HepG2 (cell line): Measurements from ENCODE around the gene NAB1. TPM values are rescaled to one million over a fixed set of nuclear protein-coding genes. Genes with fewer than 3 reads are reported as not detected.

Source experiments
- ATAC-seq: fragments of 200-7000 bp; cut with Tn5 transposase; 3 replicates; pipeline ENCODE4 v1.9.1; 2020; ENCODE audit warnings: mild to moderate bottlenecking, moderate library complexity
- BruUV-seq: library from RNA; stranded (reverse); fragments of 400-500 nt; replicated peaks from 2 replicates; lab custom pipeline; 2021; lab: Mats Ljungman, UMichigan
- CTCF ChIA-PET: fragments of 300-600 bp; formaldehyde crosslinking; extraction: SDS; loops from one replicate; lab custom pipeline; 2021; ENCODE audit warnings: low total read pairs, inconsistent platforms, low intra/inter-chr PET ratio; lab: Yijun Ruan, JAX
- POLR2A ChIA-PET: fragments of 350-600 bp; sonication (Branson Sonifier 250); formaldehyde crosslinking; loops from one replicate; lab custom pipeline; 2020; ENCODE audit warnings: antibody characterized with exemption, inconsistent platforms; lab: Yijun Ruan, JAX
- DNase-seq: peaks from one replicate; pipeline ENCODE4 v3.0.0-alpha.2; 2015; ENCODE audit warnings: low spot score
- FAIRE-seq: peaks from 3 replicates; lab custom pipeline; 2011; peaks lifted over from hg19 to GRCh38; lab: Jason Lieb, UNC
- H2AFZ ChIP-seq: one replicate; pipeline ENCODE4 v1.6.1; 2011; ENCODE audit warnings: low read length, inconsistent platforms
- H3K27ac ChIP-seq: fragments of 300-600 bp; 3 replicates; pipeline ENCODE4 v1.8.0; 2011; ENCODE audit warnings: mixed run types, mild to moderate bottlenecking, mixed read lengths, low read length, inconsistent platforms; ENCODE audit not compliant: insufficient read depth; ENCODE audit errors: extremely low read length
- H3K27me3 ChIP-seq, 2 experiments: fragments of 200-600 bp in 1 of 2; 2 replicates in 1 of 2; 3 replicates in 1 of 2; pipeline versions ENCODE4 v1.6.0 to v1.8.0; 2011; ENCODE audit warnings: low read length in 2 of 2, mild to moderate bottlenecking in 2 of 2, moderate library complexity in 2 of 2, inconsistent platforms in 1 of 2; ENCODE audit not compliant: insufficient read depth in 2 of 2, control insufficient read depth in 1 of 2
- H3K36me3 ChIP-seq, 2 experiments: fragments of 200-600 bp in 1 of 2; replicated peaks in 1 of 2; 2 replicates in 1 of 2; 3 replicates in 1 of 2; pipeline versions ENCODE4 v1.5.1 to v1.8.0; 2011; ENCODE audit warnings: low read length in 2 of 2, inconsistent platforms in 1 of 2; ENCODE audit not compliant: insufficient read depth in 2 of 2, control insufficient read depth in 1 of 2
- H3K4me1 ChIP-seq: 2 replicates; pipeline ENCODE4 v1.5.1; 2012; ENCODE audit warnings: low read length, inconsistent platforms; ENCODE audit not compliant: insufficient read depth
- H3K4me2 ChIP-seq: 2 replicates; pipeline ENCODE4 v1.6.0; 2011; ENCODE audit warnings: low read depth, low read length, inconsistent platforms
- H3K4me3 ChIP-seq, 3 experiments: fragments of 200-600 bp in 1 of 3; sonication (generic), shearing (Covaris generic) in 1 of 3; replicated peaks in 1 of 3; 2 replicates each; pipeline ENCODE4 v1.5.1; 2011 to 2016; ENCODE audit warnings: low read length in 3 of 3, inconsistent platforms in 2 of 3, low read depth in 2 of 3, mild to moderate bottlenecking in 2 of 3, control low read depth in 1 of 3, mixed read lengths in 1 of 3; ENCODE audit not compliant: insufficient read depth in 1 of 3
- H3K79me2 ChIP-seq: one replicate; pipeline ENCODE4 v1.6.1; 2011; ENCODE audit warnings: low read length, inconsistent platforms; ENCODE audit not compliant: insufficient read depth
- H3K9ac ChIP-seq: 2 replicates; pipeline ENCODE4 v1.6.0; 2011; ENCODE audit warnings: mild to moderate bottlenecking, low read depth, low read length, inconsistent platforms; ENCODE audit not compliant: insufficient read depth
- H3K9me3 ChIP-seq: 2 replicates; pipeline ENCODE4 v1.5.1; 2012; ENCODE audit warnings: mild to moderate bottlenecking, low read length
- H4K20me1 ChIP-seq: 2 replicates; pipeline ENCODE4 v1.6.0; 2011; ENCODE audit warnings: inconsistent platforms, mild to moderate bottlenecking, low read length, moderate library complexity; ENCODE audit not compliant: insufficient read depth
- ADNP ChIP-seq: sonication (generic); formaldehyde crosslinking; IDR thresholded peaks from 2 replicates; pipeline ENCODE4 v1.4.0; 2020; ENCODE audit warnings: missing genetic modification reagents
- ARNT ChIP-seq: fragments of 450-650 bp; IDR thresholded peaks from 2 replicates; pipeline ENCODE4 v1.6.1; 2017
- CENPBD1 ChIP-seq: sonication (generic); formaldehyde crosslinking; IDR thresholded peaks from 2 replicates; pipeline ENCODE4 v1.8.0; 2022; ENCODE audit warnings: missing genetic modification reagents, low read depth, mild to moderate bottlenecking, borderline replicate concordance
- EED ChIP-seq: sonication (generic); formaldehyde crosslinking; IDR thresholded peaks from 2 replicates; pipeline ENCODE4 v1.5.0; 2020; ENCODE audit warnings: mild to moderate bottlenecking, missing genetic modification reagents
- HNF1A ChIP-seq, 2 experiments: sonication (generic) in 1 of 2; formaldehyde crosslinking in 1 of 2; IDR thresholded peaks; 2 replicates each; pipeline versions ENCODE4 v1.4.0 to v1.6.1; 2016 to 2020; ENCODE audit warnings: borderline replicate concordance in 1 of 2, low read depth in 1 of 2, mild to moderate bottlenecking in 1 of 2, missing genetic modification reagents in 1 of 2
- MXD4 ChIP-seq: IDR thresholded peaks from 2 replicates; pipeline ENCODE4 v1.6.1; 2016; ENCODE audit warnings: mild to moderate bottlenecking, missing biosample characterization, missing genetic modification reagents
- NCOR1 ChIP-seq: fragments of 200-600 bp; sonication (generic); IDR thresholded peaks from 2 replicates; pipeline ENCODE4 v1.7.0; 2017; ENCODE audit warnings: antibody characterized with exemption, low read length, borderline replicate concordance
- POGK ChIP-seq: sonication (generic); formaldehyde crosslinking; conservative IDR thresholded peaks from 2 replicates; pipeline ENCODE4 v1.8.0; 2022; ENCODE audit warnings: mild to moderate bottlenecking, moderate library complexity, missing genetic modification reagents
- SOX5 ChIP-seq: IDR thresholded peaks from 2 replicates; pipeline ENCODE4 v1.6.1; 2016; ENCODE audit warnings: borderline replicate concordance
- U2AF1 ChIP-seq: fragments of 200-400 bp; formaldehyde crosslinking; optimal IDR thresholded peaks from 2 replicates; pipeline ENCODE3; 2017; ENCODE audit warnings: mild to moderate bottlenecking, low read depth, low read length
- ZKSCAN1 ChIP-seq: fragments of 150-350 bp; IDR thresholded peaks from 2 replicates; pipeline ENCODE4 v1.6.1; 2014; ENCODE audit warnings: low read length
- ZNF124 ChIP-seq: sonication (generic); formaldehyde crosslinking; IDR thresholded peaks from 2 replicates; pipeline ENCODE4 v1.4.0; 2020; ENCODE audit warnings: missing genetic modification reagents
- ZNF263 ChIP-seq: sonication (generic); formaldehyde crosslinking; IDR thresholded peaks from 2 replicates; pipeline ENCODE4 v1.4.0; 2020; ENCODE audit warnings: missing genetic modification reagents
- ZSCAN29 ChIP-seq: sonication (generic); formaldehyde crosslinking; conservative IDR thresholded peaks from 2 replicates; pipeline ENCODE4 v1.4.0; 2020; ENCODE audit warnings: mild to moderate bottlenecking, missing genetic modification reagents
- WGBS: methylation state at CpG from one replicate; pipeline ENCODE4 v1.1.6; 2017; ENCODE audit warnings: low lambda C conversion rate; 5-methylcytosine and 5-hydroxymethylcytosine counted together
- in situ Hi-C: cut with HindIII; loops from 2 replicates; pipeline ENCODE4 v1.10.0; 2017; ENCODE audit warnings: low pct_unique_long_range_greater_than_20kb; ENCODE audit not compliant: extremely low pct_ligation_motif_present
- intact Hi-C: fragments of 100-400 bp; cut with micrococcal nuclease; formaldehyde crosslinking; loops from one replicate; pipeline ENCODE4 v1.10.0; 2022; ENCODE audit not compliant: unreplicated experiment
- polyA plus RNA-seq, 8 experiments: library from polyadenylated mRNA; depleted of rRNA in 3 of 8; stranded (reverse) in 7 of 8; unstranded in 1 of 8; fragments of >200 nt; fragmentation: Illumina TruSeq in 4 of 8; extraction: Trizol in 4 of 8; gene quantifications; 2 replicates each; pipeline versions ENCODE4 v1.2.1 to v1.2.3, GENCODE V29; 2011 to 2016; ENCODE audit warnings: low read depth in 4 of 8, missing spikeins in 1 of 8, mixed read lengths in 1 of 8; ENCODE audit not compliant: insufficient read depth in 1 of 8
- total RNA-seq, 5 experiments: library from RNA; depleted of rRNA; stranded (reverse); fragments of >200 nt; fragmentation: Illumina TruSeq; extraction: Trizol; gene quantifications; 2 replicates each; pipeline ENCODE4 v1.2.3, GENCODE V29; 2016; ENCODE audit warnings: low read depth in 1 of 5
- TF ChIP-seq, protein P1 (sequence below): IDR thresholded peaks from 2 replicates; pipeline ENCODE4 v1.6.1; 2012; ENCODE audit warnings: inconsistent platforms

The NAB1 gene
- total and polyA plus RNA-seq, 2 of the 13 experiments (the other 11 are each of a cell fraction or from before 2014, with no cell fraction given): 24.5 to 46.0 TPM

GRCh38 chr2:190648289-190649034 lies 421 bp upstream of the NAB1 start (continued):
- TF ChIP-seq HNF1A (IDR thresholded peaks at IDR 0.05; ENCODE audit: low read depth): no peak
- no peak for TF ChIP-seq HNF1A (CRISPR knock-in tag; IDR thresholded peaks at IDR 0.05; ENCODE audit: borderline replicate concordance)
- TF ChIP-seq, protein P1, sequence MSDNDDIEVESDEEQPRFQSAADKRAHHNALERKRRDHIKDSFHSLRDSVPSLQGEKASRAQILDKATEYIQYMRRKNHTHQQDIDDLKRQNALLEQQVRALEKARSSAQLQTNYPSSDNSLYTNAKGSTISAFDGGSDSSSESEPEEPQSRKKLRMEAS: peak; percentile 57
- TF ChIP-seq ARNT: no peak
- TF ChIP-seq CENPBD1 (CRISPR knock-in tag): no peak

GRCh38 chr2:190649798-190650390 lies 1.0 kb downstream of the NAB1 start:
- no peaks in the 10 kb centered on the region for H4K20me1 ChIP-seq
- no peaks in the 10 kb centered on the region; a peak in 1 of 5 replicates for H3K27me3 ChIP-seq
- in situ Hi-C loops (no loop called here), intact Hi-C loops (loop anchor here (2.0 to 10.0 kb wide), 5 partner anchors 15 to 315 kb away; partner anchors contain the start of gene NEMP2)
- under 1% methylated on average over 15 of the region's 15 CpGs for WGBS
- H3K79me2 ChIP-seq: peaks cover 54% of the 10 kb centered on the region
- POLR2A ChIA-PET: interaction anchor here (1.4 kb wide), 2 partner anchors 116 to 1028 kb away, joined by 3 to 7 read pairs; partner anchors contain the start of genes NABP1 and NEMP2
- H3K27ac ChIP-seq: peak overlapping the region; percentile 83
- TSS peak; percentile 52 for BruUV-seq
- peak overlapping the region; percentile 49 for H2AFZ ChIP-seq
- peaks cover 34% of the 10 kb centered on the region for H3K4me1 ChIP-seq
- no peaks in the 10 kb centered on the region for H3K9me3 ChIP-seq
- FAIRE-seq (peak; percentile 56), DNase-seq (peak; percentile 47), ATAC-seq (peak; percentile 24)
- CTCF ChIA-PET: no interaction called here
- H3K9ac ChIP-seq: peak overlapping the region; percentile 88
- no peaks in the 10 kb centered on the region for H3K36me3 ChIP-seq
- peak overlapping the region; percentile 93 to 99 (median 94) for H3K4me3 ChIP-seq
- peak overlapping the region; percentile 88 for H3K4me2 ChIP-seq
- TF ChIP-seq POGK (CRISPR knock-in tag) (no peak), ZNF263 (CRISPR knock-in tag) (no peak), ADNP (CRISPR knock-in tag) (no peak), ZNF124 (CRISPR knock-in tag) (no peak), EED (no peak; the same call in 1 of the 2 replicates), MXD4 (peak; percentile 13; the same call in 1 of the 2 replicates), ZSCAN29 (no peak), SOX5 (CRISPR knock-in tag) (no peak), NCOR1 (no peak), ZKSCAN1 (no peak), U2AF1 (no peak)
